GM18505 (cell line): ENCODE measurements around the gene ZFHX3.
"Not testable (repeated sequence)": the region's sequence is repeated elsewhere in the genome, so short reads cannot be mapped to it uniquely, and the experiment has no call there.

Source experiments
- ATAC-seq: cut with Tn5 transposase; IDR thresholded peaks from one replicate; pipeline ENCODE4 v1.9.1; 2021; ENCODE audit not compliant: unreplicated experiment
- POLR2A ChIP-seq: IDR thresholded peaks from 4 replicates; pipeline ENCODE4 v1.6.1; 2011; ENCODE audit warnings: borderline replicate concordance; ENCODE audit not compliant: insufficient read depth, insufficient read length; ENCODE audit errors: extremely low read depth

The ZFHX3 gene

GRCh38 chr16:73012341-73012740 is 35.6 kb downstream of the ZFHX3 start:
- ATAC-seq = no peak
- TF ChIP-seq POLR2A = no peak

- TF ChIP-seq POLR2A = no peak
- no peak for ATAC-seq
Observed at GRCh38 chr16:73011926-73012325, 36.0 kb downstream of the ZFHX3 start.

- no peak for TF ChIP-seq POLR2A
- ATAC-seq = no peak
Observed at GRCh38 chr16:73010150-73010676, 37.7 kb downstream of the ZFHX3 start.

GRCh38 chr16:73009710-73010109 is 38.2 kb downstream of the ZFHX3 start:
- not testable (repeated sequence) for ATAC-seq

GRCh38 chr16:73006026-73006425 is 41.9 kb downstream of the ZFHX3 start:
- TF ChIP-seq POLR2A = no peak
- ATAC-seq = no peak

- no peak for ATAC-seq
Observed at GRCh38 chr16:73002866-73003265, 45.1 kb downstream of the ZFHX3 start.

GRCh38 chr16:73000907-73001521 is 46.9 kb downstream of the ZFHX3 start:
- no peak for TF ChIP-seq POLR2A
- ATAC-seq = no peak

More at GRCh38 chr16:73002866-73003265, 45.1 kb downstream of the ZFHX3 start:
- TF ChIP-seq POLR2A = no peak

GRCh38 chr16:73000020-73000906 is 47.7 kb downstream of the ZFHX3 start:
- no peak for TF ChIP-seq POLR2A
- ATAC-seq = no peak

GRCh38 chr16:72999541-73000019 is 48.3 kb downstream of the ZFHX3 start:
- no peak for ATAC-seq

GRCh38 chr16:72997141-72997542 is 50.8 kb downstream of the ZFHX3 start:
- TF ChIP-seq POLR2A = no peak
- no peak for ATAC-seq

More at GRCh38 chr16:72999541-73000019, 48.3 kb downstream of the ZFHX3 start:
- TF ChIP-seq POLR2A = no peak

GRCh38 chr16:72996291-72997062 is 51.5 kb downstream of the ZFHX3 start:
- no peak for TF ChIP-seq POLR2A
- ATAC-seq = no peak

GRCh38 chr16:72995882-72996270 is 52.1 kb downstream of the ZFHX3 start:
- ATAC-seq = not testable (repeated sequence)

- no peak for TF ChIP-seq POLR2A
- ATAC-seq = no peak
Observed at GRCh38 chr16:72995151-72995881, 52.6 kb downstream of the ZFHX3 start.
